SK-N-SH (cell line): ENCODE data around the gene UPF2. TPM values are rescaled to one million over a fixed set of nuclear protein-coding genes. Genes with fewer than 3 reads are reported as not detected.
"Not testable (repeated sequence)": the region's sequence is repeated elsewhere in the genome, so short reads cannot be mapped to it uniquely, and the experiment has no call there.

Experiments used
- CTCF ChIA-PET: fragments of 300-600, 350-600 bp; formaldehyde crosslinking; extraction: SDS; loops from one replicate; lab custom pipeline; 2021; lab: Yijun Ruan, JAX
- POLR2A ChIA-PET: fragments of 350-600 bp; sonication (Branson Sonifier 250); formaldehyde crosslinking; extraction: SDS; loops from one replicate; lab custom pipeline; 2020; ENCODE audit warnings: antibody characterized with exemption, inconsistent platforms; lab: Yijun Ruan, JAX
- DNase-seq: peaks from one replicate; pipeline ENCODE4 v3.0.0; 2012
- H2AFZ ChIP-seq: fragments of 200-600 bp; sonication (generic); 2 replicates; pipeline ENCODE4 v1.8.1; 2016; ENCODE audit warnings: antibody characterized with exemption, mild to moderate bottlenecking, low read depth
- H3F3A ChIP-seq: fragments of 200-600 bp; sonication (generic); replicated peaks from 2 replicates; pipeline ENCODE3; 2016; ENCODE audit warnings: antibody characterized with exemption, mild to moderate bottlenecking; ENCODE audit not compliant: insufficient read depth
- H3K27ac ChIP-seq, 2 experiments: fragments of 200-500 bp in 1 of 2; fragments of 200-600 bp in 1 of 2; sonication (Bioruptor generic) in 1 of 2; sonication (generic), shearing (Covaris generic) in 1 of 2; 2 replicates each; pipeline versions ENCODE4 v1.5.1 to v1.6.1; 2014 to 2016; ENCODE audit warnings: low read depth in 2 of 2, inconsistent platforms in 1 of 2, low read length in 1 of 2, mild to moderate bottlenecking in 1 of 2, mixed read lengths in 1 of 2
- H3K27me3 ChIP-seq: fragments of 200-600 bp; sonication (generic), shearing (Covaris generic); 2 replicates; pipeline ENCODE4 v1.6.1; 2016; ENCODE audit warnings: mixed run types; ENCODE audit not compliant: insufficient read depth
- H3K36me3 ChIP-seq, 2 experiments: fragments of 200-500 bp in 1 of 2; fragments of 200-600 bp in 1 of 2; sonication (Bioruptor generic) in 1 of 2; sonication (generic) in 1 of 2; replicated peaks in 1 of 2; 2 replicates each; pipeline versions ENCODE3 to v1.5.1; 2014 to 2016; ENCODE audit warnings: low read length in 1 of 2, mild to moderate bottlenecking in 1 of 2; ENCODE audit not compliant: insufficient read depth in 2 of 2, control insufficient read depth in 1 of 2
- H3K4me1 ChIP-seq, 2 experiments: fragments of 200-500 bp in 1 of 2; fragments of 200-600 bp in 1 of 2; sonication (Bioruptor generic) in 1 of 2; sonication (generic), shearing (Covaris generic) in 1 of 2; 2 replicates each; pipeline versions ENCODE4 v1.5.1 to v1.6.1; 2014 to 2016; ENCODE audit warnings: low read depth in 1 of 2, low read length in 1 of 2, mixed run types in 1 of 2; ENCODE audit not compliant: insufficient read depth in 2 of 2, control insufficient read depth in 1 of 2
- H3K4me2 ChIP-seq: fragments of 200-600 bp; sonication (generic), shearing (Covaris generic); 2 replicates; pipeline ENCODE4 v1.6.1; 2017; ENCODE audit warnings: mixed run types
- H3K4me3 ChIP-seq, 2 experiments: fragments of 200-500 bp in 1 of 2; fragments of 200-600 bp in 1 of 2; sonication (Bioruptor generic) in 1 of 2; sonication (generic), shearing (Covaris generic) in 1 of 2; 2 replicates each; pipeline versions ENCODE4 v1.5.1 to v1.8.1; 2014 to 2016; ENCODE audit warnings: low read depth in 2 of 2, inconsistent platforms in 1 of 2, low read length in 1 of 2, mild to moderate bottlenecking in 1 of 2, mixed read lengths in 1 of 2, moderate library complexity in 1 of 2
- H3K79me2 ChIP-seq: fragments of 200-600 bp; sonication (generic); 2 replicates; pipeline ENCODE4 v1.8.1; 2017; ENCODE audit warnings: mild to moderate bottlenecking; ENCODE audit not compliant: insufficient read depth
- H3K9ac ChIP-seq: fragments of 200-600 bp; sonication (generic); 2 replicates; pipeline ENCODE4 v1.6.1; 2017; ENCODE audit warnings: mixed run types
- H3K9me2 ChIP-seq: fragments of 200-600 bp; sonication (generic); 2 replicates; pipeline ENCODE4 v1.6.1; 2017; ENCODE audit warnings: mixed run types
- H3K9me3 ChIP-seq: fragments of 200-600 bp; sonication (generic); 2 replicates; pipeline ENCODE4 v1.6.1; 2017; ENCODE audit warnings: mixed run types, mild to moderate bottlenecking, moderate library complexity
- H4K20me1 ChIP-seq: fragments of 200-600 bp; sonication (generic); 2 replicates; pipeline ENCODE4 v1.6.1; 2017; ENCODE audit warnings: mild to moderate bottlenecking, mixed run types; ENCODE audit not compliant: insufficient read depth
- RCOR1 ChIP-seq: fragments of 150-350 bp; IDR thresholded peaks from 2 replicates; pipeline ENCODE4 v1.6.1; 2017; ENCODE audit warnings: antibody characterized with exemption, low read length
- TEAD4 ChIP-seq: IDR thresholded peaks from 2 replicates; pipeline ENCODE4 v1.4.0; 2012; ENCODE audit warnings: mild to moderate bottlenecking, borderline replicate concordance; ENCODE audit not compliant: insufficient read depth
- WGBS: methylation state at CpG from one replicate; pipeline ENCODE4 v1.1.6; 2017; ENCODE audit warnings: low lambda C conversion rate; 5-methylcytosine and 5-hydroxymethylcytosine counted together
- polyA plus RNA-seq, 3 experiments: library from polyadenylated mRNA; depleted of rRNA; stranded (reverse); fragments of >200 nt; gene quantifications; 2 replicates each; pipeline ENCODE4 v1.2.3, GENCODE V29; 2012
- TF ChIP-seq, protein P1 (sequence below): IDR thresholded peaks from 2 replicates; pipeline ENCODE4 v1.4.0; 2012; ENCODE audit warnings: low read depth

The UPF2 gene
- polyA plus RNA-seq, 1 of the 3 experiments (the other 2 are of a cell fraction): 4.7 TPM

GRCh38 chr10:12077580-12078180 lies 35.1 kb upstream of the UPF2 start:
- CTCF ChIA-PET: no interaction called here

DNA sequence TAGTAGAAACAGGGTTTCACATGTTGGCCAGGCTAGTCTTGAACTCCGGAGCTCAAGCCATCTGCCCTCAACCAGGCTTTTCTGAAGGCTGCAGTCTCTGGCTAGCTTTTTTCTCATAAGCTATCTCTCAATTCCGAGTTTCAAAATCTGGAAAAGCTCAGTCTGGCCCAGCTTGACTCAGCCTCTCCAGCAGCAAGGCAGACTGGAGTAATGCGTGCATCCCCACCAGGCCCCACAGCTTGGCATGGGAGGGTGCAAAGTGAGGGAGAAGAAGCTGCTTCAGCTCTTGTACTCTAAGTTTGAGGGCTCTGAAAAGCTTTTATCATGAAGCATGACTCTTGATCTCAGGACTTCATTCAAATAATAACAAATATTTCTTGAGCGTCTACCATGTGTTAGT lies 30.9 kb upstream of the UPF2 start:
- Histone ChIP-seq H3K4me1 (peaks cover 0 to 3% of the 10 kb centered on the region in 2 experiments; a peak in 1 of 4 replicates), H3K36me3 (peaks cover 0 to 6% of the 10 kb centered on the region in 2 experiments), H3K79me2 (peaks cover 46% of the 10 kb centered on the region), H3K9me3 (no peaks in the 10 kb centered on the region), H3K9ac (no peak overlapping the region), H3K4me3 (no peak overlapping the region), H3K27me3 (no peaks in the 10 kb centered on the region), H4K20me1 (no peaks in the 10 kb centered on the region), H3K9me2 (no peaks in the 10 kb centered on the region), H3K27ac (no peak overlapping the region), H2AFZ (no peak overlapping the region), H3F3A (no peaks in the 10 kb centered on the region), H3K4me2 (no peak overlapping the region)
- no peak for DNase-seq
- POLR2A ChIA-PET: no interaction called here
- 89% methylated on average over 4 of the region's 4 CpGs for WGBS
- no peak for TF ChIP-seq RCOR1
- CTCF ChIA-PET: no interaction called here

More at GRCh38 chr10:12077580-12078180, 35.1 kb upstream of the UPF2 start:
- Histone ChIP-seq H3K27me3 (no peaks in the 10 kb centered on the region), H2AFZ (no peak overlapping the region), H3K9me2 (no peaks in the 10 kb centered on the region), H3K36me3 (peaks cover 0 to 10% of the 10 kb centered on the region in 2 experiments), H3K4me3 (no peak overlapping the region), H3K9me3 (no peaks in the 10 kb centered on the region), H3K9ac (no peak overlapping the region), H3K4me1 (no peaks in the 10 kb centered on the region), H3K79me2 (peaks cover 28% of the 10 kb centered on the region; the same call in 1 of the 2 replicates), H3F3A (peaks cover 6% of the 10 kb centered on the region), H3K4me2 (no peak overlapping the region), H3K27ac (no peak overlapping the region), H4K20me1 (no peaks in the 10 kb centered on the region)
- POLR2A ChIA-PET: no interaction called here
- TF ChIP-seq, protein P1, sequence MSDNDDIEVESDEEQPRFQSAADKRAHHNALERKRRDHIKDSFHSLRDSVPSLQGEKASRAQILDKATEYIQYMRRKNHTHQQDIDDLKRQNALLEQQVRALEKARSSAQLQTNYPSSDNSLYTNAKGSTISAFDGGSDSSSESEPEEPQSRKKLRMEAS: no peak
- TF ChIP-seq TEAD4: no peak
- DNase-seq: no peak
- WGBS: 84% methylated on average over 9 of the region's 9 CpGs

- H3K4me2 ChIP-seq, H3K27ac ChIP-seq, CTCF ChIA-PET, H3K9me2 ChIP-seq, H3K9ac ChIP-seq, H3K4me3 ChIP-seq, H3K36me3 ChIP-seq, POLR2A ChIA-PET, H2AFZ ChIP-seq, H4K20me1 ChIP-seq, H3K4me1 ChIP-seq, DNase-seq, H3K27me3 ChIP-seq, H3K9me3 ChIP-seq: not testable (repeated sequence)
- WGBS: 89% methylated on average over 14 of the region's 15 CpGs
- H3K79me2 ChIP-seq: peaks cover 39% of the 10 kb centered on the region
- peaks cover 12% of the 10 kb centered on the region for H3F3A ChIP-seq
Measured at GRCh38 chr10:12071441-12071840, 28.8 kb upstream of the UPF2 start.
